Middle frontal gyrus (tissue), 1 donor: ENCODE data around the gene ZNF646.

Experiments
- DNase-seq: peaks from one replicate; pipeline ENCODE4 v3.0.0-alpha.2; 2015; ENCODE audit warnings: low spot score; ENCODE audit errors: extremely low spot score

The ZNF646 gene

DNA sequence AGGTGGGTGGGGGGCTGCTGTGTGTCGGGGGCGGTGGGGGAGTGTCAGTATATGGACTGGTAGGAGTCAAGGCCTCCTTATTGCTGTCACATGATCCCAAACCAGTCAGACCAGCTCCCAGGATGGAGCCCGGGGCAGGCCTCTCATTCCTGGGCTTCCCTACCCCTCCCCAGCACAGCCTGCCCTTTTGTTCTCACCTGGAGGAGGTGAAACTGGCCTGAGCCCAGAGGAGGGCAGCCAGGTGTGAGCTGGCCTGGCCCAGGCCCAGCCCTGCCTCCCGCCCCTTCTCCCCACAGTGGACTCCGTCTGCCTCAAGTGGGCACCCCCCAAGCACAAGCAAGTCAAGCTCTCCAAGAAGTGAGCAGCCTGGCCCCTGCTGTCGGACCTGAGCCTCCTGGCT, 56.7 kb downstream of the ZNF646 start:
- DNase-seq, result no peak

DNA sequence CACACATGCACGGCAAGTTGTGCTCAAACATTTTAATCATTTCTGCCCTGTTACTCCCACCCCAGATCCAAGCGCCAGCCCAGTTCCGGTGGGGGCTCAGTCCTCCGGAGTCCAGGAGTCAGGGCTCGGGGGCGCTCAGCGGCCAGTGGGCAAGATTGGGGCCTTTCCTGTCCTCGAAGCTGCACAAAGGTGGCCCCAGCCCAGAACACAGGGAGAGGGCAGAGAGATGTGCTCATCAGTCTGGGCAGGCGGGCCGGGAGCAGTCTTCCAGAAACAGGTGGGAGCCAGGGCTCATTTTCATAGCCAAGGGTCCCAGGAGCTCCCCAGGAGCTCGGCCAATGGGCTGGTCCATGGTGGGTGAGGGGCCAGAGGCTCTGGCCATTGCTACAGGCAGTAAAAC, 57.2 kb downstream of the ZNF646 start:
- DNase-seq, result no peak

DNA sequence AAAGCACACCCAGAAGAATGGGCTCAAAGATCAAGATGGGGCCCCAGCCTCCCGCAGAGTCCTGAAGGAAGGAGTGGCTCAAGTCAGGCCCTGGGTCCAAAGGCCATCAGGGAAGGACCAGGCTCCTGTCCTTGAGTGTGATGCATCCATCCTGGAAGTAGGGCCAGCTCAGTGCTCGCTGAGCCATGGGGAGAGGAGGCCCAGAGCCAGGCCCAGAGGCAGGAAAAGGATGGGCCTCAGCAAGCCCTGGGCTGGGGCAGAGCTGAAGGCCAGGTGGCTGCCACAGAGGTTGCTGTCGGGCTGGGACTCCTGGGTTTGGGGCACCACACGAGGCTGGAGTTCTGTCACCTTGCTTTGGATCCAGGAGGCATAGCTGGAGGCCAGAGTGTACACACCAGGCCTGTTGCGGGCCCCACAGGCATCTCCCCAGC, 57.6 kb downstream of the ZNF646 start:
- DNase-seq, result no peak

DNA sequence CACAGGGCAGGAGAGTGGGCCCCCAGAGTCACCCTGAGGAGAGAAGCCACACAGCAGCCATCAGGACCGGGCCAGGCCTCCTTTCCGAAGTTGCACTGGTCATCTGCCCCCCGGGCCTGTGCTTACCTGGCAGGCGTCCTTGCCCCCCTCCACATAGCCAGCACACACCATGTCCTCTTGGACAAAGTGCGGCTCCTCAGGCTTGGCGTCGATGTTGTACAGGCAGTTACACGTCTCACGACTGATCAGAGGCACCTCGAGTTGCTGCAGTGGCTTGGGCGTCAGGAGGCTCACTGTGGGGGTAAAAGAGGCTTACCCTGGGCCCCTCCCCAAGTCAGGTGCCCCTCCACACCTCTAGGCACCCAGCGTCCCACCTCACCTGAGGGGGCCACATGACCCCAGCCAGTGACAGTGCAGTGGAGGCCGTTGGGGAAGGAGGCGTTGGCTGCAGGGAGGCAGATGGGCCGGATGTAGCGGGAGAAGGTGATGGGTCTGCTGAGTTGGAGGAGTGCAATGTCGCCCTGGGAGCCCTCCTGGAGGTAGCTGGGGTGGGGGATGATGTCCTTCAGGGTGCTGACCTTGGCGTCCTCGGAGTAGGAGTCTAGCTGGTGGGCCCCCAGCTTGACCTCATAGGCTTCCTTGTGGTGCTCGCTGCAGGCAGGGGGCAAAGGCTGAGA, 58.2 kb downstream of the ZNF646 start:
- no peak for DNase-seq

DNA sequence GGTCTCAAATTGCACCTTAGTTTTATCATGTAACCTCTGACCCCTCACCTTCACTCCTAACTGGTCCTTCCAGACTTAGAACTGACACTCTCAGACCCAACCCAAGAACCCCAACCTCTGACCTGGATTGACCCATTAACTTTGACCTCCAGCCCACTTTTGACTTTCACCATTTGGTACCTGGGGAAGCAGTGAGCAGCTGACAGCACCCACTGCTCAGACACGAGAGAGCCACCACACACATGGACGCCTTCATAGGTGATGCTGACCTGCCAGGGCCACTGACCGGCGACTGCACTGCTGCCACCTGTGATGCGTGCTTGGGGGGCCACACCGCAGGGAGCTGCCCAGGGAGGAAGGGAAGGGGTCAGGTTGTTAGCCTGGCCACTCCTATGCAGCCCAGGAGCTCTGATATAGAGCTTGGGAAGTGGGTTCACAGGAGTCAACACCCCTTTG, 58.9 kb downstream of the ZNF646 start:
- DNase-seq, result no peak
